ENCODE results near the gene MTA3.
"Not testable (repeated sequence)": the region's sequence is repeated elsewhere in the genome, so short reads cannot be mapped to it uniquely, and the experiment has no call there.

Gene MTA3

DNA sequence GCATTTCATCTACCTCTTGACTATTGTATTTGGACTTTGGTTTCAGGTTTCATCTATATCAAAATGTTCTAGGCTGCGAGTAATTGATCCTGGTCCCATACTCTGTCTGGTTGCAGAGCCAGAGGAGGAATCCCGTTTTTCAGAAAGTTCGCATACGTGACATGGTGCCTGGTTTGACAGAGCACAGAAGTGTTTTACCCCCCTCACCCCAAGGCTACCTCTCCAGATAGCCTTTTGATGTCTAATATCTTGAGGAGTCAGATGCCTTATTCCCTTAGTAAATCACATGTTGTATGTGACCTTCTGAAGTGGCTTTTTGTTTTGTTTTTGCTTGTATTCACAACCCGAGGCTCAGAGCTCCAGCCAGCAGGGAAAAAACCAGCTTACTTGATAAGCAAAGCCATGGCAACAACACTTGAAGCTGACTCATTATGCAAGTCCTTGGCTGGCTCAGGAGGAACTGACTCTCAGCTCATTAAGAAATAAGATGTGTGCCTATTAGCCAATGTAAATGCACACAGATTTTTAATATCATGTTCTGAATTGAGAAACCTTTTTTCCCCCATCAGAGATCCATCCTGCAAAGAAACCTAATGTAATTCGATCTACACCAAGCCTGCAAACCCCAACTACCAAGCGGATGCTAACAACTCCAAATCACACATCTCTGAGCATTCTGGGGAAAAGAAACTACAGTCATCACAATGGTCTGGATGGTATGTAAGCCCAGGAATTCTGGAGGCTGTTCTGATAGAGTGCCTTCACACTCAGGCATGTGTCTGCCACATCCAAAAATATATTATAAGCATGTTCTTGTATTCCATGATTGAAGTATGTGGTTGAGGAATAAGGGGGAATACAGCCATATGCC, 154.1 kb downstream of the MTA3 start:
- 78% methylated on average over 7 of the region's 7 CpGs for WGBS (ENCODE audit: insufficient coverage)
- Histone ChIP-seq H3K4me3 (ENCODE audit: control insufficient read depth in 1 of 7, extremely low read depth in 1 of 7, insufficient read depth in 4 of 7, low read depth in 2 of 7, low read length in 6 of 7) (no peak overlapping the region), H3K27ac (ENCODE audit: insufficient read depth in 1 of 2, low read depth in 1 of 2, low read length in 2 of 2, poor library complexity in 1 of 2, severe bottlenecking in 2 of 2) (peak overlapping the region in 1 of 2 experiments; percentile 43), H3K9me3 (ENCODE audit: control extremely low read depth in 1 of 5, control insufficient read depth in 4 of 5, insufficient read depth in 2 of 5, low read depth in 1 of 5, low read length in 4 of 5) (no peaks in the 10 kb centered on the region), H3K27me3 (replicated peaks in 2 of 5; ENCODE audit: control insufficient read depth in 4 of 5, insufficient read depth in 5 of 5, low read length in 4 of 5) (no peaks in the 10 kb centered on the region), H3K4me1 (ENCODE audit: control extremely low read depth in 1 of 4, control insufficient read depth in 4 of 4, insufficient read depth in 4 of 4, low read length in 3 of 4) (peaks cover 0 to 9% (median 6%) of the 10 kb centered on the region in 4 experiments), H3K36me3 (ENCODE audit: control insufficient read depth in 4 of 4, insufficient read depth in 4 of 4, low read length in 3 of 4) (no peaks in the 10 kb centered on the region)
- POLR2A ChIA-PET, result no interaction called here
- CTCF ChIA-PET, result no interaction called here
- peak; percentile 65 to 94 (median 92) for DNase-seq

DNA sequence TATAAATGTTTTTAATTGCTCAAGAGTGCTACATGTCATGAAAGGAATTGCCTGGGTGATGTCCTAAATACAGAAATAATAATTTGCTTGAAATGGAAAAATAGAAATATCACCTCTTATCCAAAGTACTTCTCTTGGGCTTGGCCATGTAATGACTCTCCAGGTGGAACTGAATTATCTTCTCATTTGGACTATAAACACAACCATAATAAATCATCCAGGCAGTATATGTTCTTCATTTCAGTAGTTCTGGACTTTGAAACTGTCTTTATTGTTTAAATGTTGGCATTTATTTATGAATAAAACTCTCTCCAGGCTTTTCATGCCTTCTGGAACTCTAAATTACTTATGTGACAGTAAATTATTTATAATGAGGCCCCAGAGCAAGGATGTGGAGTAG, 155.0 kb downstream of the MTA3 start:
- Histone ChIP-seq H3K27ac (ENCODE audit: insufficient read depth in 1 of 2, low read depth in 1 of 2, low read length in 2 of 2, poor library complexity in 1 of 2, severe bottlenecking in 2 of 2) (no peak overlapping the region), H3K4me3 (ENCODE audit: control insufficient read depth in 1 of 7, extremely low read depth in 1 of 7, insufficient read depth in 4 of 7, low read depth in 2 of 7, low read length in 6 of 7) (no peak overlapping the region), H3K9me3 (ENCODE audit: control extremely low read depth in 1 of 5, control insufficient read depth in 4 of 5, insufficient read depth in 2 of 5, low read depth in 1 of 5, low read length in 4 of 5) (no peaks in the 10 kb centered on the region), H3K36me3 (ENCODE audit: control insufficient read depth in 4 of 4, insufficient read depth in 4 of 4, low read length in 3 of 4) (no peaks in the 10 kb centered on the region), H3K4me1 (ENCODE audit: control extremely low read depth in 1 of 4, control insufficient read depth in 4 of 4, insufficient read depth in 4 of 4, low read length in 3 of 4) (peaks cover 0 to 9% (median 6%) of the 10 kb centered on the region in 4 experiments), H3K27me3 (replicated peaks in 2 of 5; ENCODE audit: control insufficient read depth in 4 of 5, insufficient read depth in 5 of 5, low read length in 4 of 5) (no peaks in the 10 kb centered on the region)
- no peak for DNase-seq
- ChIA-PET CTCF (no interaction called here), POLR2A (interaction anchor here (0.7 kb wide), 1 partner anchor 21 kb away, joined by 4 read pairs; no protein-coding TSS in a partner anchor)

DNA sequence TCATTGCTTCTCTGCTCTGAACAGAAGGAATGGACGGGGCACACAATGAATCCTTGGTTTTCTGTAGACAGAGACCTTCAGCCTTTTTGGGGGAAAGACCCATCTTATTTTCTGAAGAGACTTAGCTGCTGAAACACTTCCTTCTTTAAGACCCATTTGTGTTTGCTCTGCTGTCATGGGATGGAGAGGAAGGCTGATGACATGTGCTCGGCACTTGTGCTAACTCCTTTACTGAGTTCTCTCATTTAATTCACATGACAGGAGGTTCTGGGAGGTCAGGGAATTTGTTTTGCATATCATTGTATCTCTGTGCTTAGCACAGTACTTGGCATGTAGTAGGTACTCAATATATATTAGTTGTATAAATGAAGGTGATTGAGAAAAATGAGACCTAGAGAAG, 156.5 kb downstream of the MTA3 start:
- ChIA-PET POLR2A (interaction anchor here (0.7 kb wide), 1 partner anchor 106 kb away, joined by 4 read pairs; no protein-coding TSS in a partner anchor), CTCF (interaction anchor here (1.2 kb wide), 1 partner anchor 52 kb away, joined by 3 read pairs; no protein-coding TSS in a partner anchor)
- Histone ChIP-seq H3K4me3 (ENCODE audit: control insufficient read depth in 1 of 7, extremely low read depth in 1 of 7, insufficient read depth in 4 of 7, low read depth in 2 of 7, low read length in 6 of 7) (no peak overlapping the region), H3K9me3 (ENCODE audit: control extremely low read depth in 1 of 5, control insufficient read depth in 4 of 5, insufficient read depth in 2 of 5, low read depth in 1 of 5, low read length in 4 of 5) (peaks cover 0 to 2% (median 0%) of the 10 kb centered on the region in 5 experiments), H3K4me1 (ENCODE audit: control extremely low read depth in 1 of 4, control insufficient read depth in 4 of 4, insufficient read depth in 4 of 4, low read length in 3 of 4) (peaks cover 0 to 9% (median 6%) of the 10 kb centered on the region in 4 experiments), H3K27me3 (replicated peaks in 2 of 5; ENCODE audit: control insufficient read depth in 4 of 5, insufficient read depth in 5 of 5, low read length in 4 of 5) (no peaks in the 10 kb centered on the region), H3K36me3 (ENCODE audit: control insufficient read depth in 4 of 4, insufficient read depth in 4 of 4, low read length in 3 of 4) (no peaks in the 10 kb centered on the region), H3K27ac (ENCODE audit: insufficient read depth in 1 of 2, low read depth in 1 of 2, low read length in 2 of 2, poor library complexity in 1 of 2, severe bottlenecking in 2 of 2) (no peak overlapping the region)
- WGBS (ENCODE audit: insufficient coverage), result 100% methylated on average over 1 of the region's 2 CpGs
- peak in 1 of 3 donors; percentile 8 for DNase-seq

DNA sequence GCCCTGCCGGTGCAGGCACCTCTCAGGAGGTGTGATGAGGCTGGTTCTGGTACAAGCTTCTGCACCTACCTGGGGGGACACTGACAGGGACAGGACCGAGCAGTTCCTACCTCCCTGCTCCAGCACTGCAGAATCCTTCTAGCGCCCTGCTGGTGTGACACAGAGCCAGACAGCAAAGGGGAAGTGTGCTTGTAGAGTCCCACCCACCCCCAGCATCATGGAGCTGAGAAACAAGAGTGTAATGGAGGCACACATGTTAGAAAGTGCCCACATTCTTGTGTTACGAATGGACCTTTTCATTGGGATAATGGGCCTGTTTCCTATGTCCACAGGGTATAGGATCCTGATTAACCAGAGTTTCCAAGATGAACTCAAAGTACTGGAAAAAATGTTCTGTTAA, 157.2 kb downstream of the MTA3 start:
- Histone ChIP-seq H3K36me3 (ENCODE audit: control insufficient read depth in 4 of 4, insufficient read depth in 4 of 4, low read length in 3 of 4) (no peaks in the 10 kb centered on the region), H3K27ac (ENCODE audit: insufficient read depth in 1 of 2, low read depth in 1 of 2, low read length in 2 of 2, poor library complexity in 1 of 2, severe bottlenecking in 2 of 2) (no peak overlapping the region), H3K4me3 (ENCODE audit: control insufficient read depth in 1 of 7, extremely low read depth in 1 of 7, insufficient read depth in 4 of 7, low read depth in 2 of 7, low read length in 6 of 7) (no peak overlapping the region), H3K9me3 (ENCODE audit: control extremely low read depth in 1 of 5, control insufficient read depth in 4 of 5, insufficient read depth in 2 of 5, low read depth in 1 of 5, low read length in 4 of 5) (peaks cover 0 to 9% (median 0%) of the 10 kb centered on the region in 5 experiments), H3K4me1 (ENCODE audit: control extremely low read depth in 1 of 4, control insufficient read depth in 4 of 4, insufficient read depth in 4 of 4, low read length in 3 of 4) (peaks cover 0 to 9% (median 6%) of the 10 kb centered on the region in 4 experiments), H3K27me3 (replicated peaks in 2 of 5; ENCODE audit: control insufficient read depth in 4 of 5, insufficient read depth in 5 of 5, low read length in 4 of 5) (no peaks in the 10 kb centered on the region)
- WGBS (ENCODE audit: insufficient coverage), result 80% methylated on average over 4 of the region's 4 CpGs
- CTCF ChIA-PET, result interaction anchor here (0.6 to 1.2 kb wide), 2 partner anchors 51 to 71 kb away, joined by 3 read pairs; no protein-coding TSS in a partner anchor
- DNase-seq, result peak in 2 of 3 donors; percentile 52 to 64
- POLR2A ChIA-PET, result no interaction called here

DNA sequence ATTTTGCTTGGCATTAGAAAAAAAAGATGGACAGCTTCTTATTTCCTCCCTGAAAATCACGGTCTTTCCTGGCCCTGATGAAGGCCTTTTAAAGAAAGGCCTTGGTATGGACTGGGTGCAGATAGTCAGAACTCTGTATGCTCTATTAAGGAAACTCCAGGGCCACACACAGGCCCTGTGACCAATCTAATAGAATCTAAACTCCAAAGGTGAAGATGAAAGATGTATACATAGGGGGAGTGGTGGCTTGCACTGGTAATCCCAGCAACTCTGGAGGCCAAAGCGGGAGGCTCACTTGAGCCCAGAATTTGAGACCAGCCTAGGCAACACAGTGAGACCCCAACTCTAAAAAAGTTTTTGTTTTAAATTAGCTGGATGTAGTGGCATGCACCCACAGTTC, 158.2 kb downstream of the MTA3 start:
- no peak for DNase-seq
- 100% methylated on average over 2 of the region's 2 CpGs for WGBS (ENCODE audit: insufficient coverage)
- H3K4me1 ChIP-seq (ENCODE audit: control extremely low read depth in 1 of 4, control insufficient read depth in 4 of 4, insufficient read depth in 4 of 4, low read length in 3 of 4), result peaks cover 0 to 9% (median 6%) of the 10 kb centered on the region in 4 experiments
- H3K27me3 ChIP-seq (replicated peaks in 2 of 5; ENCODE audit: control insufficient read depth in 4 of 5, insufficient read depth in 5 of 5, low read length in 4 of 5), result no peaks in the 10 kb centered on the region
- POLR2A ChIA-PET, result no interaction called here
- CTCF ChIA-PET, result no interaction called here
- H3K9me3 ChIP-seq (ENCODE audit: control extremely low read depth in 1 of 5, control insufficient read depth in 4 of 5, insufficient read depth in 2 of 5, low read depth in 1 of 5, low read length in 4 of 5), result peaks cover 0 to 9% (median 2%) of the 10 kb centered on the region in 5 experiments
- H3K27ac ChIP-seq (ENCODE audit: insufficient read depth in 1 of 2, low read depth in 1 of 2, low read length in 2 of 2, poor library complexity in 1 of 2, severe bottlenecking in 2 of 2), result no peak overlapping the region
- H3K4me3 ChIP-seq (ENCODE audit: control insufficient read depth in 1 of 7, extremely low read depth in 1 of 7, insufficient read depth in 4 of 7, low read depth in 2 of 7, low read length in 6 of 7), result no peak overlapping the region
- H3K36me3 ChIP-seq (ENCODE audit: control insufficient read depth in 4 of 4, insufficient read depth in 4 of 4, low read length in 3 of 4), result no peaks in the 10 kb centered on the region

DNA sequence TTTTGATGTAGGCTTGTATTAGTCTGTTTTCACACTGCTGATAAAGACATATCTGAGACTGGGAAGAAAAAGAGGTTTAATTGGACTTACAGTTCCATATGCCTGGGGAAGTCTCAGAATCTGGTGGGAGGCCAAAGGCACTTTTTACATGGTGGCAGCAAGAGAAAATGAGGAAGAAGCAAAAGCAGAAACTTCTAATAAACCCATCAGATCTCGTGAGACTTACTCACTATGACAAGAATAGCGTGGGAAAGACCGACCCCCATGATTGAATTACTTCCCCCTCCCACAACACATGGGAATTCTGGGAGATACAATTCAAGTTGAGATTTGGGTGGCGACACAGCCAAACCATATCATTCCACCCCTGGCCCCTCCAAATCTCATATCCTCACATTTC, 162.9 kb downstream of the MTA3 start:
- H3K36me3 ChIP-seq (ENCODE audit: control insufficient read depth in 4 of 4, insufficient read depth in 4 of 4, low read length in 3 of 4); CTCF ChIA-PET; DNase-seq; H3K27me3 ChIP-seq (replicated peaks in 2 of 5; ENCODE audit: control insufficient read depth in 4 of 5, insufficient read depth in 5 of 5, low read length in 4 of 5); H3K4me3 ChIP-seq (ENCODE audit: control insufficient read depth in 1 of 7, extremely low read depth in 1 of 7, insufficient read depth in 4 of 7, low read depth in 2 of 7, low read length in 6 of 7); H3K4me1 ChIP-seq (ENCODE audit: control extremely low read depth in 1 of 4, control insufficient read depth in 4 of 4, insufficient read depth in 4 of 4, low read length in 3 of 4); POLR2A ChIA-PET; H3K27ac ChIP-seq (ENCODE audit: insufficient read depth in 1 of 2, low read depth in 1 of 2, low read length in 2 of 2, poor library complexity in 1 of 2, severe bottlenecking in 2 of 2): not testable (repeated sequence)
- peaks cover 5 to 32% (median 6%) of the 10 kb centered on the region in 5 experiments for H3K9me3 ChIP-seq (ENCODE audit: control extremely low read depth in 1 of 5, control insufficient read depth in 4 of 5, insufficient read depth in 2 of 5, low read depth in 1 of 5, low read length in 4 of 5)
- 73% methylated on average over 3 of the region's 4 CpGs for WGBS (ENCODE audit: insufficient coverage)

DNA sequence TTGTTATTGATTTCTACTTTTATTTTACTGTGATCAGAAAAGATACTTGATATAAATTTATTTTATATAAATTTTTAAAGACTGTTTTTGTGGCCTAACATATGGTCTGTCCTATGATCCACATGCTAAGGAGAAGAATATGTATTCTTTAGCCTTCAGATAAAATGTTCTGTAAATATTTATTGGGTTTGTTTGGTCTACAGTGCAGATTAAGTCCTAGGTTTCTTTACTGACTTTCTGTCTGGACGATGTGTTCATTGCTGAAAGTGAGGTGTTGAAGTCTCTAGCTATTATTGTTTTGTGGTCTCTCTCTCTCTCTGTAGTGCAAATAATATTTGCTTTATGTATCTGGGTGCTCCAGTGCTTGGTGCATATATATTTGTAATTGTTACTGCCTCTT, 165.4 kb downstream of the MTA3 start:
- Histone ChIP-seq H3K4me3 (ENCODE audit: control insufficient read depth in 1 of 7, extremely low read depth in 1 of 7, insufficient read depth in 4 of 7, low read depth in 2 of 7, low read length in 6 of 7) (no peak overlapping the region), H3K9me3 (ENCODE audit: control extremely low read depth in 1 of 5, control insufficient read depth in 4 of 5, insufficient read depth in 2 of 5, low read depth in 1 of 5, low read length in 4 of 5) (peaks cover 8 to 48% (median 13%) of the 10 kb centered on the region in 5 experiments), H3K27ac (ENCODE audit: insufficient read depth in 1 of 2, low read depth in 1 of 2, low read length in 2 of 2, poor library complexity in 1 of 2, severe bottlenecking in 2 of 2) (no peak overlapping the region), H3K36me3 (ENCODE audit: control insufficient read depth in 4 of 4, insufficient read depth in 4 of 4, low read length in 3 of 4) (peaks cover 0 to 6% (median 0%) of the 10 kb centered on the region in 4 experiments), H3K4me1 (ENCODE audit: control extremely low read depth in 1 of 4, control insufficient read depth in 4 of 4, insufficient read depth in 4 of 4, low read length in 3 of 4) (no peaks in the 10 kb centered on the region), H3K27me3 (replicated peaks in 2 of 5; ENCODE audit: control insufficient read depth in 4 of 5, insufficient read depth in 5 of 5, low read length in 4 of 5) (no peaks in the 10 kb centered on the region)
- no peak for DNase-seq
- 100% methylated on average over 1 of the region's 1 CpG for WGBS (ENCODE audit: insufficient coverage)
- CTCF ChIA-PET, result no interaction called here
- POLR2A ChIA-PET, result no interaction called here

All from common myeloid progenitor, CD34-positive (primary cell).